Testis (tissue), 5 donors: Measurements from ENCODE around the gene PJA1. TPM values are rescaled to one million over a fixed set of nuclear protein-coding genes. Genes with fewer than 3 reads are reported as not detected.

Experiments
- DNase-seq: peaks from one replicate; pipeline ENCODE4 v3.0.0-alpha.2; 2019
- H3K27ac ChIP-seq, 2 donors: fragments of 200-600 bp; sonication (generic); one replicate each; pipeline ENCODE4 v1.5.1; 2019
- H3K27me3 ChIP-seq: fragments of 200-600 bp; sonication (generic); one replicate; pipeline ENCODE4 v1.5.1; 2019
- H3K36me3 ChIP-seq: fragments of 200-600 bp; sonication (generic); one replicate; pipeline ENCODE4 v1.5.1; 2017; ENCODE audit warnings: low read depth; ENCODE audit errors: missing control alignments
- H3K4me1 ChIP-seq: fragments of 200-600 bp; sonication (generic); one replicate; pipeline ENCODE4 v1.5.1; 2019
- H3K4me3 ChIP-seq, 2 donors: fragments of 200-600 bp; sonication (generic); one replicate each; pipeline ENCODE4 v1.5.1; 2017 to 2019
- H3K9me3 ChIP-seq: fragments of 200-600 bp; sonication (generic); one replicate; pipeline ENCODE4 v1.5.1; 2017
- POLR2A ChIP-seq: fragments of 450-650 bp; IDR thresholded peaks from one replicate; pipeline ENCODE4 v1.6.1; 2017; ENCODE audit warnings: antibody characterized with exemption, mild to moderate bottlenecking, moderate library complexity
- WGBS, 2 donors: methylation state at CpG; one replicate each; pipeline ENCODE4 v1.1.5; 2018; 5-methylcytosine and 5-hydroxymethylcytosine counted together
- intact Hi-C: fragments of 100-400 bp; cut with DNase I; formaldehyde crosslinking; loops from one replicate; pipeline ENCODE4 v1.15.1; 2023; ENCODE audit warnings: low total_unique reads
- long read RNA-seq, 2 donors: transcript quantifications; one replicate each; lab custom pipeline, GENCODE V29; 2026
- polyA plus RNA-seq: library from polyadenylated mRNA; stranded (reverse); fragments of 350-450 nt; fragmentation: Illumina TruSeq; extraction: RNeasy Lipid Tissue Mini Kit (QIAGEN cat#74804); gene quantifications from one replicate; pipeline ENCODE4 v1.2.3, GENCODE V29; 2014; ENCODE audit warnings: low read depth, low replicate concordance; ENCODE audit not compliant: insufficient read depth
- total RNA-seq, 2 donors: library from RNA; depleted of rRNA; stranded (reverse); fragments of >200 nt; gene quantifications; one replicate each; pipeline ENCODE4 v1.2.3, GENCODE V29; 2016
- TF ChIP-seq, protein P1 (sequence below), 3 experiments: fragments of 450-650 bp in 2 of 3; fragments of 200-600 bp in 1 of 3; sonication (generic) in 1 of 3; IDR thresholded peaks; one replicate each; pipeline ENCODE4 v1.5.1; 2016 to 2019; ENCODE audit warnings: antibody characterized with exemption in 3 of 3, mild to moderate bottlenecking in 2 of 3, moderate library complexity in 1 of 3

The PJA1 gene, protein sequence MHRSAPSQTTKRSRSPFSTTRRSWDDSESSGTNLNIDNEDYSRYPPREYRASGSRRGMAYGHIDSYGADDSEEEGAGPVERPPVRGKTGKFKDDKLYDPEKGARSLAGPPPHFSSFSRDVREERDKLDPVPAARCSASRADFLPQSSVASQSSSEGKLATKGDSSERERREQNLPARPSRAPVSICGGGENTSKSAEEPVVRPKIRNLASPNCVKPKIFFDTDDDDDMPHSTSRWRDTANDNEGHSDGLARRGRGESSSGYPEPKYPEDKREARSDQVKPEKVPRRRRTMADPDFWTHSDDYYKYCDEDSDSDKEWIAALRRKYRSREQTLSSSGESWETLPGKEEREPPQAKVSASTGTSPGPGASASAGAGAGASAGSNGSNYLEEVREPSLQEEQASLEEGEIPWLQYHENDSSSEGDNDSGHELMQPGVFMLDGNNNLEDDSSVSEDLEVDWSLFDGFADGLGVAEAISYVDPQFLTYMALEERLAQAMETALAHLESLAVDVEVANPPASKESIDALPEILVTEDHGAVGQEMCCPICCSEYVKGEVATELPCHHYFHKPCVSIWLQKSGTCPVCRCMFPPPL
- total RNA-seq (100 to 1,000 TPM in 1 of 2 donors, 10 to 100 TPM in 1; 56.6 to 101 TPM), polyA plus RNA-seq (61.8 TPM)
- long read RNA-seq, donor 1, transcript PJA1-203 (1 exons, 2,692 nt), result major isoform, 91 of 161 reads
- long read RNA-seq, donor 1, transcript PJA1-202 (2 exons, 2,672 nt), result minor isoform, 56 of 161 reads
- long read RNA-seq, donor 1, transcript PJA1-206 (2 exons, 887 nt), result minor isoform, 5 of 161 reads
- long read RNA-seq, donor 1, transcript PJA1-201 (2 exons, 2,755 nt), result minor isoform, 9 of 161 reads
- long read RNA-seq, donor 1, partial matches to known transcripts, result 0 of 161 reads
- long read RNA-seq, donor 1, other reads (novel, unspliced or antisense), result 0 of 161 reads
- long read RNA-seq, donor 2, transcript PJA1-203 (1 exons, 2,692 nt), result major isoform, 39 of 79 reads
- long read RNA-seq, donor 2, transcript PJA1-202 (2 exons, 2,672 nt), result minor isoform, 31 of 79 reads
- long read RNA-seq, donor 2, transcript PJA1-206 (2 exons, 887 nt), result minor isoform, 6 of 79 reads
- long read RNA-seq, donor 2, partial matches to known transcripts, result 0 of 79 reads
- long read RNA-seq, donor 2, other reads (novel, unspliced or antisense), result 0 of 79 reads

DNA sequence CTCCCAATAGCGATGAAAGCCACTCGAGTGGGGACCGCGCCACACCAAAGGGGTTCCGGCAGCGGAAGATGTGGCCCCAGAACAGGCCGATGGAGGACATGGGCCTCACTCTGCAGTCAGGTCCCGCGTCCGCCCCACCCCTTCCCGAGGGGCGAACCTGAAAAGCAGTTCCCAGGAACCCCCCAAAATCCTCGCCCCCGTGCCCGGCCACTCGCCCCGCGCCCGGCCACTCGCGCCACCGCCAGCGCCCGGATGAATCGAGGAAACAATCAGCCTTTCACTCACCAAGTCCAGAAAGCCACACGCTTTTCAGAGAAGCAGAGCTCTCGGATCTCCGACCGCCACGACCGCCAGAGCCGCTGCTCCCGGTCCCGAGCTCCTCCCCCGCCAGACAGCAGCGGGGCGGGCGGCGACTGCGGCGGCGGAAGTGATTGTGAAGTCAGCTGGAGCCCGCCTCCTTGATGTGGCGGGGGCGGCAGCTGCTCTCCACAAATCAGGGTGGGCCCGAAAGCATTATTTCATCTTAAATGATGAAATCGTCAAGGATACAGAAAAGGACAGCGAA lies at the start of gene PJA1:
TSS of gene PJA1 (minus strand) at position 367 of the 565 bp plus-strand sequence. CDS start 2,380 bp downstream, outside the sequence.
- DNase-seq, result peak; percentile 81
- no peaks in the 10 kb centered on the region for H3K4me1 ChIP-seq
- 0 to 1% methylated on average over 13 to 42 of the region's 48 CpGs for WGBS, 2 donors
- no peaks in the 10 kb centered on the region for H3K36me3 ChIP-seq
- no peak for TF ChIP-seq POLR2A
- TF ChIP-seq, protein P1, sequence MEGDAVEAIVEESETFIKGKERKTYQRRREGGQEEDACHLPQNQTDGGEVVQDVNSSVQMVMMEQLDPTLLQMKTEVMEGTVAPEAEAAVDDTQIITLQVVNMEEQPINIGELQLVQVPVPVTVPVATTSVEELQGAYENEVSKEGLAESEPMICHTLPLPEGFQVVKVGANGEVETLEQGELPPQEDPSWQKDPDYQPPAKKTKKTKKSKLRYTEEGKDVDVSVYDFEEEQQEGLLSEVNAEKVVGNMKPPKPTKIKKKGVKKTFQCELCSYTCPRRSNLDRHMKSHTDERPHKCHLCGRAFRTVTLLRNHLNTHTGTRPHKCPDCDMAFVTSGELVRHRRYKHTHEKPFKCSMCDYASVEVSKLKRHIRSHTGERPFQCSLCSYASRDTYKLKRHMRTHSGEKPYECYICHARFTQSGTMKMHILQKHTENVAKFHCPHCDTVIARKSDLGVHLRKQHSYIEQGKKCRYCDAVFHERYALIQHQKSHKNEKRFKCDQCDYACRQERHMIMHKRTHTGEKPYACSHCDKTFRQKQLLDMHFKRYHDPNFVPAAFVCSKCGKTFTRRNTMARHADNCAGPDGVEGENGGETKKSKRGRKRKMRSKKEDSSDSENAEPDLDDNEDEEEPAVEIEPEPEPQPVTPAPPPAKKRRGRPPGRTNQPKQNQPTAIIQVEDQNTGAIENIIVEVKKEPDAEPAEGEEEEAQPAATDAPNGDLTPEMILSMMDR (IDR thresholded peaks at IDR 0.05), result no peak
- H3K4me3 ChIP-seq, result peak within 1 kb of the TSS; percentile 63 to 79
- H3K9me3 ChIP-seq, result no peaks in the 10 kb centered on the region
- intact Hi-C loops, result no loop called here
- H3K27ac ChIP-seq, result peak within 1 kb of the TSS; percentile 68 to 81
- no peaks in the 10 kb centered on the region for H3K27me3 ChIP-seq

DNA sequence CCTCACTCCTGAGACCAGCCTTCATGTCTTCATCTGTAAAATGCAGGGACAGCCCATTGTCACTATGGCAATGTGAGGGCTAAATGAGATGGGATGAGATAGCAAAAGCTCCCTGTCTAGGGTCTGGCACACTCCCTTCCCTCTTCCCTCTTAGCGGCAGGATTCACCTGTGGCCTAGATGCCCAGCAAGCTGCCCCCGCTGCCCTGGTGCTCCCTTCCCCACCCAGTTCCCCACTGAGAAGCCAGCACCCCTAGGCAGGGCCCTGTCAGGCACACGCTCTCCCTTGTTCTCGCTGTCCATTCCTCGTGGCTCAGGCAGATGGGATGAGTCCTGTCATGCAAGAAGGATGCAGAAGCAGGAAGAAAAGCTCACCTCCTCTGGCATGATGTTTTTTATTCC lies 49.2 kb upstream of the PJA1 start:
- no peak for DNase-seq
- Histone ChIP-seq H3K4me3 (no peak overlapping the region), H3K27ac (no peak overlapping the region), H3K4me1 (no peaks in the 10 kb centered on the region), H3K27me3 (no peaks in the 10 kb centered on the region), H3K36me3 (no peaks in the 10 kb centered on the region), H3K9me3 (no peaks in the 10 kb centered on the region)
- TF ChIP-seq POLR2A, result no peak
- TF ChIP-seq, protein P1 (IDR thresholded peaks at IDR 0.05), result no peak
- WGBS, 2 donors, result 91% methylated on average over 5 of the region's 5 CpGs; no CpG with 5 or more reads in 1 of the 2 donors
- intact Hi-C loops, result no loop called here

DNA sequence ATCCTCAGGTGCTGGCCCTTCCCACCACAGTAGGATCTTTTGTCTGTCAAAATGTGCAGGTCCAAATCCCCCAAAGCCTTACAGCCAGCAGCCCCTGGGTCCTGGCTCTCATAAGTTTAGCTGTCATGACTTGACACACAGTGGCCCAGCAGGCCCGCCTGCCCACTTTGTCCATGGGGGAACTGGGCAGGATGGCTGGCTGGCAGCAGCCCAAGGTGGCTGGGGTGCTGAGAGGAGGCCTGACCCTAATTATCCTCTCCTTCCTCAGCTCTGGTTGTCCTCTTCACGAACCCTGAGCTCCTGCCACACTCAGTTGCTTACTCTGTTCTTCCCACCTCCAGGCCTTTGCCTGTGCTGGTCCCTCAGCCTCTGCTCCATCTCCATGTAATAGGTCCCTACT lies 46.4 kb upstream of the PJA1 start:
- Histone ChIP-seq H3K27ac (no peak overlapping the region), H3K4me1 (no peaks in the 10 kb centered on the region), H3K4me3 (no peak overlapping the region), H3K27me3 (no peaks in the 10 kb centered on the region), H3K36me3 (no peaks in the 10 kb centered on the region), H3K9me3 (no peaks in the 10 kb centered on the region)
- intact Hi-C loops, result no loop called here
- TF ChIP-seq, protein P1 (IDR thresholded peaks at IDR 0.05), result no peak
- TF ChIP-seq POLR2A, result no peak
- WGBS, 2 donors, result 100% methylated on average over 1 to 2 of the region's 2 CpGs
- no peak for DNase-seq

DNA sequence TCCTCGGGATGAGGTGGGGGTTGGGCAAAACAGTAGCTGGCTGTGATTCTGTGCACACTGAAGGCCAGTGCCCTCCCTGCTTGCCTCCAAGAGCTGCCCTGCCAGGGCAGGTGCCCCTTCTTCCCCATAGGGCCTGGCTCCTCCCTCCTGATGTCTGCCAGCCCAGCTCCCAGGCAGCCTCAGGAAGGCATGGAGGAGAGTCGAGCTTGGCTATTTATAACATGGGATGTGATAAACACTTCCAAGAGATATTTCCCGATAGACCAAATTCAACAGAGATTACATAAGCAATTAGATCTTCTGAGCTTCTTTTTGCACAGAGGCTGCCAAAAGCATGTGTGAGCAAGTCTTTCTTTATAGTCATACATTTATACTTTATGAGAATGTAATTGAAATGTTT lies 45.3 kb upstream of the PJA1 start:
- no peak for DNase-seq
- 33 to 36% methylated on average over 2 to 3 of the region's 3 CpGs for whole genome bisulfite sequencing, 2 donors

More for the DNA sequence above, 45.3 kb upstream of the PJA1 start:
- intact Hi-C loops, result no loop called here
- no peaks in the 10 kb centered on the region for H3K27me3 ChIP-seq
- H3K4me3 ChIP-seq, result no peak overlapping the region
- TF ChIP-seq, protein P1 (IDR thresholded peaks at IDR 0.05), result no peak
- no peak for TF ChIP-seq POLR2A
- H3K36me3 ChIP-seq, result no peaks in the 10 kb centered on the region
- no peaks in the 10 kb centered on the region for H3K9me3 ChIP-seq
- H3K4me1 ChIP-seq, result no peaks in the 10 kb centered on the region
- no peak overlapping the region for H3K27ac ChIP-seq
